ENCODE results near the gene P3R3URF.
A peak's percentile ranks its signal among the peaks of the same experiment; 100 is the strongest.
"Not testable (repeated sequence)": the region's sequence is repeated elsewhere in the genome, so short reads cannot be mapped to it uniquely, and the experiment has no call there.

Gene P3R3URF

DNA sequence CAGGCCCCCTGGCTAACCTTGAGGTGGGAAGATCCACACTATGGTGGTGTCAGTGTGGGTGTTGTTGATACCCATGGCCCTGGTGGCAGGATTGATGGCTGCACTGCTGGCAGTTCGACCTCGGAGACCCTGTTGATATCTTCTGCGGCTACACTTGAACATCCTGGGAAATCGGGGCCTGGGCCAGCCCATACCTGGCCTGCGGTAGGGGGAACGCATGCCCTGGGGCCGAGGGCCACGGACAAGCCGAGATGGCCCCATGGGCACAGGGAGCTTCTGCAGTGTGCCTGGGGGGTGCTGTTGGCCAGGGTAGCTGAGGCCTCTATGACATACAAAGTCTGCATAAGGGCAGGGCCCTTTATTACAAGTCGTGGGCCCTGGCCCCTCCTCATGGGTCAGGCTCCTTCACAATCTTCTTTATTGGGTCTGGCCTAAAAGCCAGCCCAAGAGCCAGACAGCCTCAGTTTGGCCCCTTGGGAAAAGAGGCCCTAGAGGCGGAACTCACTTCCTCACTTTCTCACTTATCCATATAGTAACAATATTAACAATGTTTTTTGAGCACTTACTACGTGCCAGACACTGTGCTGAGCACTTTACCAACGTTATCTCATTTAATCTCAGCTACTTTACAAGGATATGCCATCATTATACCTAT, at the start of gene P3R3URF:
Gene P3R3URF (minus strand): TSS at position 278 of the 655 bp plus-strand sequence. CDS start 17 bp downstream, at position 261.
- ATAC-seq: no peak

DNA sequence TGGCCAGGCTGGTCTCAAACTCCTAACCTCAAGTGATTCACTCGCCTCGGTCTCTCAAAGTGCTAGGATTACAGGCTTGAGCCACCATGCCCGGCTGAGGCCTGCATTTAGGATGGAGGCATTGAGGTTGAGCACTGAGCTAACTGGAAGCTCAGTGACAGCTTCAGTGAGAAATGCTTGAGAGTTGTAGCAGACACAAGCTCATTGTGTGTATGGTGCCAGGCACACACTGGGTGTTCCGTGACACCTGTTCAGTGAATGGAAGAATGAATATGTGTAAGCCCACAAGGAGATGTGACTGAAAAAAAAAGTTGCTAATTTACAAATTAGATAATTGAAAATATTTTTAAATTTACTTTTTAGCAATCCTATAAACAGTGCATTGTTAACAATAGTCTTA, 48.7 kb upstream of the P3R3URF start:
- no peak for ATAC-seq

DNA sequence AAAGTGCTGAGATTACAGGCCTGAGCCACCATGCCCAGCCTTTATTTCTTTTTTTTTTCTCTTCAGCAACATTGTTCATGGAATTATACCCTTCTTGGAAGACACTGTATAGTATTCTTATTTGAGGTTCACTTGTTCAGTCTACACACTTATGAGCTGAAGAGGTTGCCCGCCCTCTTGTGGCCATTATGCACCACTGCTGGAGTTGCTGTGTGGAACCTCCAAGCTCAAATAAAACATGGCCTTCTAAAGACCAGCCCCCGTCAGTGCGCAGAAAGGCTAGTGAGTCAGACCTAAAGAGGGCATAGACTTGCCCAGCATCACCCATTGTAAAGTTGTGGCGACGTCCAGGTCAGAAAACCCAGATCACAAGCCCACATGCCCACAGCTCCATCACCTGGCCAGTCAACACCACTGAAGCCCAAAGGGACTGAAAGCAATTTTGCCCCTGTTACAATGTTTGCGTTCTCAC, 47.2 kb upstream of the P3R3URF start:
- ATAC-seq: peak; percentile 91 to 94

DNA sequence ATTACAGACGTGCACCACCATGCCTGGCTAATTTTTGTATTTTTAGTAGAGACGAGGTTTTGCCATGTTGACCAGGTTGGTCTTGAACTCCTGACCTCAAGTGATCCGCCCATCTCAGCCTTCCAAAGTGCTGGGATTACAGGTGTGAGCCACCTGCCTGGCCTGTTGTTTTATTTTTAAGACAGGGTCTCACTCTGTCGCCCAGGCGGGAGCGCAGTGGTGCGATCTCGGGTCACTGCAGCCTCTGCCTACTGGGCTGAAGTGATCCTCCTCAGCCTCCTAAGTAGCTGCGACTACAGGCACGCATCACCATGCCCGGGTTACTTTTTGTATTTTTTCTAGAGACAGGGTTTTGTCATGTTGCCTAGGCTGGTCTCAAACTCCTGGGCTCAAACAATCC, 46.8 kb upstream of the P3R3URF start:
- not testable (repeated sequence) for ATAC-seq

DNA sequence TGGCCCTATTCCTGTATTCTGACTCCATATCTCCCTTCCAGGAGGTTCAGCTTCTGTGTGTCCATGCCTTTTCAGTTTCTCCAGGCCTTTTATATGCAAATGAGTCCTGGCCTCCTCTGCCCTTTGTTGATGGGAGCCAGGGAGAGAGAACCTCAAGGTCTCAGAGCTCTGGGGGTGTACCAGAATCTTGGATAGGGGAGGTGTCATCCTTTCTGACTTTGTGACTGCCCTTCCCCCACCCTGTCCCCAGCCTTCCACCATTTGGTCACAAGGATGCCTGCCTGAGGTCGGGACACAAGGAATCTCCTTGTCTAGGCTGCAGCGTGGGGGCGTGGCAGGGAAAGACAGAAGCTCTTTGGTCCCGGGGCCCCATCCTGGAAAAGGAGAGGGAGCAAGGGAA, 45.5 kb upstream of the P3R3URF start:
- ATAC-seq: no peak

DNA sequence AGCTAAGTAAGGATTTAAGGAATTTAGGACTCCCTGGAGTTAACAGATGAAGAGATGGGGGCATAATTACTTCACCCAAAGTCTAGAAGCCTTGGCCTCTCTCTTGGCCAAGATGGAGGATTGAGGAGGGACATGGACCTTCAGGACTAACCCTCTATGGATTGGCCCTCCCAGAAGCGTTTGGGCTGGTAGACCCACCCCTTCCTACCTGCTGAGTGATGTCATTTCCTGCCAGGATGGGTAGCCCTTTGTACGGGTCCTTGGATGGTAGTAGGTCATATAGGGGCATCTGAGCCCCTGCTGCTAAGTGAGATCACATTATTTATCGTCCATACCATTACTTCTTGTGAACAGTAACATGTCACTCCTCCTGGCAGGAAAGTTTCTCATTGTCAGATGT, 44.5 kb upstream of the P3R3URF start:
- no peak for ATAC-seq

DNA sequence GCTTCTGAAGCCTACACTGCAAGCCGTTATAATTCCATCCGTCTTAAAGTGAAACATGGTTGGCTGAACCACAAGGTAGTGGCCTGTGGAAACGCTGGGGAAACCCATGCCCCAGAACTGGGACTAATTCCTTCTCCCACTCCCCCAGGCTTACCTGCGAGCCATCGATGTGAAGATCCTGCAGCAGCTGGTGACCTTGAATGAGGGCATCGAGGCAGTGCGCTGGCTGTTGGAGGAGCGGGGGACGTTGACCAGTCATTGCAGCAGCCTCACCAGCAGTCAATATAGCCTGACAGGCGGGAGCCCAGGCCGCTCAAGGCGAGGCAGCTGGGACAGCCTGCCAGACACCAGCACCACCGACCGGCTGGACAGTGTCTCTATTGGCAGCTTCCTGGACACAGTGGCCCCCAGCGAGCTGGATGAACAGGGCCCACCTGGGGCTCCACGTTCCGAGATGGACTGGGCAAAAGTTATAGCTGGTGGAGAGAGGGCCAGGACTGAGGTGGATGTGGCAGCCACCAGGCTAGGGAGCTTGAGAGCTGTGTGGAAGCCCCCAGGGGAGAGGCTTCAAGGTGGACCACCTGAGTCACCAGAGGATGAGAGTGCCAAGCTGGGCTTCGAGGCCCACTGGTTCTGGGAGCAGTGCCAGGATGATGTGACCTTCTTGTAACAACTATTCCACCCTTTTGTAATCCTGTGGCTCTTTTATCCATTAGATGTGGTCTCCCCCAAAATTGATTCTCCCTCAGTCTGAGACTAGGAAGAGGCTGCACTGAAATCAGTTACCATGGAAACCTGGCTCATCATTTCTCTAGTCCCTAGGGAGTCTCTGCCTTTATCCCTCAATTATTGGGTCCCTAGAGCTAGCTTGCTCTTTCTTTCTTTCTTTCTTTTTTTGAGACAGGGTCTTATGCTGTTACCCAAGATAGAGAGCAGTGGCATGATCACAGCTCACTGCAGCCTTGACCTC, 43.5 kb upstream of the P3R3URF start:
- ATAC-seq: no peak

DNA sequence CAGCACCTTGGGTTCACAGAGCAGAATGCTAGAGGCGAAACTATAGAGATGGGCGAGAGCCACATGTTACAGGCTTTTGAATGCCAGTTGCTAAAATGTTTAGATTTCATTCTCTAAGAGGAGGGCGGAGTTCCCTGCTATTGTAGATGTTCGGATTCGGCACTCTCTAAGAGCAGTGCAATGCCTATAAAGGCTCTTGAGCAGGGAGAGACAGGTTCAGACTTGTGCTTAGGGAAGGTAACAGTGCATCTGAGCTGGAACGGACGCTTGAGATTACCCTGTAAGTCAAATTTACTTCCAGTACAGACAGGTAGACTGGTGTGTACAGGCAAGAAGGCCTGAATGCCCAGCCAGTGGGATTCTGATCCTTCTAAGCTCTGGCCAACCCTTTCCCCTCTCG, 42.2 kb upstream of the P3R3URF start:
- no peak for ATAC-seq

DNA sequence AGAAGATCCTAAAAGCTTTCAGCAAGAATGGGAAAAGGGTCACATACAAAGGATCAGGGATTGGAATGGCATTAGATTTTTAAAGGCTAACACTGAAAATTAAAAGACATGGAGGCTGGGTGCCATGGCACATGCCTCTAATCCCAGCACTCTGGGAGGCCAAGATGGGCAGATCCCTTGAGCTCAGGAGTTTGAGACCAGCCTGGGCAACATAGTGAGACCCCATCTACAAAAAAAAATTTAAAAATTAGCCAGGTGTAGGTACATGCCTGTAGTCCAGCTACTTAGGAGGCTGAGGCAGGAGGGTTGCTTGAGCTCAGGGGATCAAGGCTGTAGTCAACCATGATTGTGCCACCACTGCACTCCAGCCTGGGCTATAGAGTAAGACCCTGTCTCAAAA, 39.2 kb upstream of the P3R3URF start:
- ATAC-seq: no peak

DNA sequence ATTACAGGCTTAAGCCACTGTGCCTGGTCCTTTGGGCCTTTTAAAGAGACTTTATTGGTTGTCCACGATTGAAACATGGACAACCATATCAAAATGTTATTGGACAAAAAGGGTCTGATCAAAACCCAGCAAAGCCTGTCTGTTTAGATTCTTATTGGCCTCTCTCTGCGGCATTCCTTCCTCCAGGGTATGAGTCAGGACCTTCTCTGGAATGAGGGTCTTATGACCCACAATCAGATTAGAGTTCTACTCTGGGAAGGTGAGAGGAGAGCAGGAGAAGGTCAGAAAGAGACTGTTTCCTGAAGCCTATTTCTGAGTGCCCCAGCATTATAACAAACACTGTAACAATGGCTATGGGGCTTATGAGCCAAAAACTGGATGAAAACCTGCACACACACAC, 34.8 kb upstream of the P3R3URF start:
- ATAC-seq: no peak

DNA sequence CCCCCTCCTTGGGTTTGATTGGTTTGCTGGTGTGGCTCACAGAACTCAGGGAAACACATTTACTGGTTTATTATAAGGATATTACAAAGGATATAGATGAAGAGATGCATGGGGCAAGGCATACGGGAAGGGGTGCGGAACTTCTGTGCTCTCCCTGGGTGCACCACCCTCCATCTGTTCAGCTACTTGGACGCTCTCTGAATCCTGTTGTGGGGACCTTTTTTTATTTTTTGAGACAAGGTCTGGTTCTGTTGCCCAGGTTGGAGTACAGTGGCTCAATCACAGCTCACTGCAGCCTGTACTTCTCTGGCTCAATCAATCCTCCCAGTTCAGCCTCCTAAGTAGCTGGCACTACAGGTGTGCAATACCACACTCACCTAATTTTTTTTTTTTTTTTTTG, 34.3 kb upstream of the P3R3URF start:
- ATAC-seq: no peak

DNA sequence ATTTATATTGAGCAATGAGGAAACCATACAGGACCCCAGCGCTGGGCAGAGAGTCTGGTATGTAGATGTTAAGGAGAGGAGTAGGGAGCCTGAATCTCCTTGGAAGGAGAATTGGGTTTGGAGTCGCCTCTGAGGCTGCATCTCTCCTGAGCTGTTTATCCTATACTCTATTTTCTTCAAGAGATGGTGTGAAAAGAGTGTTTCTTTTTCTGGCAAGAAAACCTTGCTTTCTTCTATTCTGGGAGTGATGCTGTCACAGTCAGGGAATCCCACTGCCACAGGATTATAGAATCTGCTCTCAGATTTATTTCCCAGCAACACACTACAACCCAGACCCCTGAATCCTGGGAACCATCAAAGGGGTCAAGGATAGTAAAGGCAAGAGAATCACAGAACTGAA, 30.1 kb upstream of the P3R3URF start:
- no peak for ATAC-seq

DNA sequence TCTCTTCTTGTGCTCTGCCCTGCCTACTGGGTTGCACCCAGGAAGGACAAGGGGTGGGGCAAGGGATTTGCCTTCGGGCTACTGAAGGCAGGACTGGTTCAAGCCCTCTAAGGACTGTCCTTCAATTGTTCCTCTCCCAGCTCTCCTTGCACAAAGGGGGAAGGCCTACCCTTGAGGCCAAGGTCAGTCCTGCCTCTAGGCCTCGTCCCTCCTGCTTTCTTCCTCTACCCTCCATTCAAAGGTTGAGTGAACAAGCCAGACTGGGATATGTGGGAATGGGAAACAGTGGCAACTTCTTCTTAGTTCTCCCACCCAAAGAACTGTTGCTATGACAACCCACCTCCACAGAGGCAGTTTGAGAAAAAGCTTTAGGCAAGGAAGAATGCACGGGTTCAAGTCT, 29.5 kb upstream of the P3R3URF start:
- ATAC-seq: no peak

DNA sequence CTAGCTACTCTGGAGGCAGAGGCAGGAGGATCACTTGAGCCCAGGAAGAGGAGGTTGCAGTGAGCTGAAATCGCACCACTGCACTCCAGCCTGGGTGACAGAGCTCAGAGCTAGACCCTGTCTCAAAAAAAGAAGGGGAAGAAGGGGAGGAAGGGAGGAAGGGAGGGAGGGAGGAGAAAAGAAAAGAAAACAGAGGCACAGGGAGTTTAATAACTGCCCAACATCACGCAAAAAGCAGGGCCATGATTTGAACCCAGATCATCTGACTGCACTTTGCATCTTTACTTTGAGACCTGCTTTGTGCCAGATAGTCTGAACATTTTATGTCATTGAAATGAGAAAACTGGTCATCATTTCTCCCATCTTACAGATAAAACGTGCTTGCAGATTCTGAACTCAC, 28.9 kb upstream of the P3R3URF start:
- no peak for ATAC-seq

DNA sequence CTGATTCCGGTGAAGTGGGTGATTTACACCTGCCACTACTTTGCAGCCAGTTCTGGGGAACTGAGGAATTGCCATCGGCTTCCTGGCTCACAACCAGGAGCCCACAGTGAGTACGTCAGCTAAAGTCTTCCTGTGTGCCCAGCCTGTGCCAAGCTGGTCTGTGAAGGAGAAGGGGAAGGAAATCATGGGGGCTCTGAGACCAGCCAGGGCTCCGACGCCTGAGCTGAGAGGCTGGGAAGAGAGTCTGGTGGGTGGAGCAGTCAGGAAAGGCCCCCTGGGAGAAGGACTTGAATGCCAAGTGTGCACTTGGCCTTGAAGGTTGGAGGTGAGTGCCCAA, 28.1 kb upstream of the P3R3URF start:
- ATAC-seq: no peak

DNA sequence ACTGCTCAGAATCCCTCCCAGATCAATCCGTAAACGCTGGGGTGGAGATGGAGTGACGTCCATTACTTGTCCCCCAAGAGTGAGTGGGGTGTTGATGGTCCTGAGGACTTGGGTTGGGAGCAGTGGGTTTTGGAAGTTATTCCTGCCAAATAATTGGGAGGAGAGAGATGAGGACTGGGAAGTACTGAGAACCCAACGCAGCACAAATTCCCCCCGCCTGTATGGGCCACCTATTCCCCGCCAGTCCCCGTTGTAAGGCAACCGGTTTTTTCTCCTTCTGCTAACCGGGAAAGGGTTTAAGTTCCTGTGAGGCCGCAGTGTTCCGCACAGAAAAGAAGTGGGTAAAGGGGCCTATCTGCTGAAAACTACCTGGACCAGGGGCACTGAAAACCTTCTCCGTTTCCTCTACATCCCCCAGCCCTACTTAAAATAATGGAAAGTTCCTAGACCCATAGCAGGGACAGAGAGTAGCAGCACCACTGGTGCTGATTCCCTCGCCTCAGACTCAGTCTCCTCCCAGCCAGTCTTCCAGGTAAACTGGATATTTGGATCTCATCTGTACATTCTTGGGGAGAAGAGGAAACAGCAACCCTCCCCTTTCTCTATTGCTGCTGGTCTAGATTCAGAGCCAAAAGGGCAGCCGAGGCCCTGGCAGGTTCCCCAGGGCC, 27.6 kb upstream of the P3R3URF start:
- ATAC-seq: no peak

DNA sequence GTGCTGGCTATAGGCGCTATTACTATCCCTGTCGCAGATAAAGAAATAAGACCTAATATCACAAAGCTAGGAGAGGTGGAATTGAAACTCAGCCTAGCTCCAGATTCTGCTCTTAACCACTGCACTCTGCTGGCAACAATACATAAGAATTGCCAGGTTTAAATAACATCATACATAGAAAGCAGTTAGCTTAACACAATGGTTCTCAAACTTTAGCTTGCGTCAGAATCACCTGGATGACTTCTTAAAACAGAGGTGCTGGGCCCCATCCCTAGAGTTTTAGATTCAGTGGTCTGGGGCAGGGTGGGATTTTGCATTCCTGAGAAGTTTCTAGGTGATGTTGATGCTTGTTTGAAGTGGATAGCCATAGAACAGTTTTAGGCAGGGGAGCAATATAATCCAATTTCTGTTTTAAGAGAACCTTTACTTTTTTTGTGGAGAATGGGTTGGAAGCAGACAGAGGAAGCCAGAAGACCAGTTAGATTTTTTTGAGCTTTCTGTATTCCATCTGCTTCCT, 23.0 kb upstream of the P3R3URF start:
- no peak for ATAC-seq

DNA sequence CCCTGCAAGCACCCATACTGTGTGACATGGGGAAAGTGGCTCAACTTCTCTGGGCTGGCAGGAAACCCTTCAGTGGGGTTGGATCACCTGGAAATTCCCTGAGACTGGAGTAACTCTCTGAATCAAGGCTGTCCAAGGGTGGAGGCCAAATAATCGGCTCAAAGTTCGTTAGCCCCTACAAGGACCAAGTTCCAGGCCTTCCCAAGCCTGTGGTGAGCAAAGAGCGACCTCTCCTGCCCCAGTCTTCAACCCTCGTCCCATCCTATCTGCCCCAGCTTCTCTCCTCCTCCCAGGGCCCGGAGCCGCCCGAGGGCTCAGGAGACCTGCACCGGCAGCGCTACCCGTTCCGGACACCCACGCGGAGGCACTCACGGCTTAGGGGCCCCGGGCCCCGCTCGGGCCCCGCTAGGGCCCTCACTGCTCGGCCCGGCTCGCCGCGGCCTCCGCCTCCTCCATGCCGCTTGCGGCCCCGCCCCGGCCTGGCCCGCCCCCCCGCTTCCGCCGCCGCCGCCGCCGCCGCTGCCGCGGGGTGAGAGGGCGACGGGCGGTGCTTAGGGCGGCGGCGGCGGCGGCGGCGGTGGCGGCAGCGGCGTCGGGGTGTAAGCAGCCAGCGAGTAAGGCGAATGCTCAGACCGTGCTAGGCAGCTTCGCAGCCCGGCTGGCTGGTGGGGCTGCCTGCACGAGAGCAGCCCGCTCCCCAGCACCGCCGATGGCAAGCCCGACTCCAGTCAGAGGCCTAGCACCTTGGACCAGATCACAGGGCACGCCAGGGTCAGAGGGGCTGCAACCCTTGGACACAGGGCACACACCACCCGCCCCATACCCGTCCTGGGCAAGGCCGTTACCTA, 21.9 kb upstream of the P3R3URF start, which contains the start of gene POMGNT1:
Gene POMGNT1 (minus strand): TSS at position 471 of the 848 bp plus-strand sequence. CDS start 613 bp downstream, outside the sequence.
- ATAC-seq: peak; percentile 96 to 98

DNA sequence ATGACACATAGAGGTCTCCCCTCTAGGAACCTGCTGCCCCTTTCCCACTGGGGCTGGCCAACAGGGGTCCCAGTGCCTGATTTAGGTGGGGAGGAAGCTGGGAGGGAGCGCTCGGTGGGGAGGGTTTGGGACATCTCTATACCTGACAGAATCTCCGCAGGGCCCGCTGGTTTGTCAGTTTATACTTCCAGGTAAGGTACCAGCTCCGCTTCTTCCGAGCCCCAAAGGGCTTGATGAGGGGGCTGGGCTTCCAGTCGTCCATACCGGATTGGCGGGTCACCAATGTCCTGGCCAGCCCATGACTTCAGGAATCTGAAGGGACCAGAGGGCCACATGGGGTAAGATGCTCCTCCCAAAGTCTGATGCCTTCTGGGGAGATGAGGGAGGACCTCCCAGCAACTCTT, 21.3 kb upstream of the P3R3URF start:
- ATAC-seq: no peak

DNA sequence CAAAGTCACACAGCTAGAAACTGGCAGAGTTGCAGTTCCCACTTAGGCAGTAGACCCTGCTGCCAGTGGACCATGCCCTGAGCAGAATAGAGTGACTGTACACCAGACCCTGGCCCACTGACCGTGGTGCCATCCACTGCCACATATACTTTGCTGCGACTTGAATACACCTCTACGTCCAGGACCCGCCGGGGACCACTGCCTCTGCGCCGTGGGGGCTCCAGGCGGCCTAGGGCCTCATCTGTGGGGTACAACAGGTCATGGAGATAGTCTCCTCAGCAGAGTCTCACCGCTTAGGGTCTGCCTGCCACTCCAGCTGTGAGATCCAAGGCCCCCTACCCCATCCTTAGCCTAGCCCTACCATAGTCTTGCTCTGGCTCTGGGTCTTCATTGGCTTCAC, 20.3 kb upstream of the P3R3URF start:
- ATAC-seq: no peak

DNA sequence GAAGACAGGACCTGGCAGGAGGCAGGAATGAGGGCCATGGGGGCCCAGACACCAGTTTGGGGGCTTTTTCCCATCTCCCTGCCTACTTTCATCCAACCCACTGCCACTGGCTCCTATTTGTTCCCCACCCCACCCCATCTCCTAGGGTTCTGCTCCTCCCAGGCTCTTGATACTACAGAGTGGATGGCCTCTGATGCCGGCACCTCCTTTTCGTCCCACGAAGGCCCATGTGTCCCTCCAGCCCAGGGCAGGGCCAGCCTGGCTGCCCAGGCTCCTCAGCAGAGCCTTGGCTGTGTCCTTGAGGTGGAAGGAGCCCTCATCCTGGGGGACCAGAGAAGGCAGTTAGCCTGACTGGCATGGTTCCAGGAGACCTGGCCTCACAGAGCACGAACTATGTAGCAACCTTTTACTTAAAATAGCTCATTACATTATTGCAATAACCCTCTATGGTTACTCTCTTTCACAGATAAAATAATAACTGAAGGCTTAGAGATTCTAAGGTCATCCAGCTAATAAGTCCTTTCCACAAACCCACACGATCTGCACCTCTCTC, 18.4 kb upstream of the P3R3URF start:
- ATAC-seq: no peak
